Mesenteric fat pad (tissue), 1 donor: ENCODE data around the gene ALDH3A1. TPM values are rescaled to one million over a fixed set of nuclear protein-coding genes. Genes with fewer than 3 reads are reported as not detected.
A peak's percentile ranks its signal among the peaks of the same experiment; 100 is the strongest.

Source experiments
- DNase-seq: peaks from one replicate; pipeline ENCODE4 v3.0.0-alpha.2; 2020; ENCODE audit warnings: low spot score
- total RNA-seq: library from RNA; stranded (reverse); fragmentation: NEBNext Ultra II Directional; extraction: Animal tissue kit (Norgen Biotek cat#: 25700); gene quantifications from one replicate; pipeline ENCODE4 v1.2.1, GENCODE V29; 2021
- donor health status: DM: yes; HTN: yes; CAD: no.

Gene ALDH3A1
- total RNA-seq, 1 donor from 2014 or later, result 1.3 TPM

DNA sequence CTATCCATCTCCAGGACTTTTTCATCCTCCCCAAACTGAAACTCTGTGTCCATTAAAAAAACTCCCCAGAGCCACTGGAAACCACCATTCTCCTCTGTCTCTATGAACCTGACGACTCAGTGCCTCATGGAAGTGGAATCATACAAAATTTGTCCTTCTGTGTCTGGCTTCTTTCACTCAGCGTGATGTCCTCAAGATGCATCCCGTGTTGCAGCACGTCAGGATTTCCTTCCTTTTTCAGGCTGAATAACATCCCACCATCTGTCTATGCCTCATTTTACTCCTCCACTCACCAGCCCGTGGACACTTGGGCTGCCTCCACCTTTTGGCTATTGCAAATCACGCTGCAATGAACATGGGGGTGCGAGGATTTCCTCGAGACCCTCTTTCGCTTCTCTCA is 12.6 kb upstream of the ALDH3A1 start:
- DNase-seq, result no peak

DNA sequence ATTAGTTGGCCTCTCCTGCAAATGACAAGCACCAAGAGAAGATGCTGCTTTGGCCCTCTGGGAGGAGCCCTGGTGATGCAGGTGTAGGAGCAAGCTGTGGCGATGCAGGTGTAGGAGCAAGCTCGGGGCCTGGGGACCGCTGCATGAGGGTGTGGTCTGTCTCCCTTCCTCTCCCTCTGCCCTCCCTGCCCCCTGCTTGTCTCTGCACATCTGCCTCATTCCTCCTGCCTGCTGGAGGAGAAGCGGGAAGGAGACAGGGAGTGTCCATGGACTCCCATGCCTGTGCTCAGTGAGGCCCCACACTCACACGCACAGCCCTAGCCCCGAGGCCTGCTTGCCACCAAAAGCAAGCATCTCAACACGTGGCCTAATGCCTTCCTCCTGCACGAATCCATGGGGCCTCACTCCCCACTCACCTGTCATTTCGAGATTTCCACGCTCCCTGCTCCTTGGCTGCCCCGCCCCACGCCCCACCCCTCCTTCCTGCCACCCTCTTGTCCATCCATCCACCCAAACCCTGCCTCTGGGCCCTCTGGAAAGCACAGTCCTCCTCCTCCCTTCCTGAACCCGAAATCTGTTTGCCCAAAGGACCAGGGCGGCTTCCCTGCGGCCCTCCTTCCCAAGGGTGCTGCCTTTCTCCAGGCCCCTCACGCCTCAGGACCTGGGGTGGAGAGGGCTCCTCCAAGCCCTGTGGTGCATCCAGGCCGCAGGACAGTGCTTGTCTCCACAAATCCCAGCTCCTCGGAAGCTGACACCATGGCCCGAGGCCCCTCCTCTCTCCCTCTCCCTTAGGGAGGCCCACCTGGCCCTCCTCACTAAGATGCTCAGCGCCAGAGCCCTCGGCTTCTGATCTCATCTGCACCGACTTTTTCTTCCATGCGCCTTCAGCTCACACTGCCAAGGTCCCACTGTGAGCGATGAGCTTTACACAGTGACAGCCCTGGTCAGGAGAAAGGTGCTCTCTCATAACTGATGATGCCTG is 11.8 kb upstream of the ALDH3A1 start:
- DNase-seq, result peak; percentile 75

- peak; percentile 62 for DNase-seq
These were observed 9.6 kb upstream of the ALDH3A1 start for GRCh38 chr17:19757536-19758180.

DNA sequence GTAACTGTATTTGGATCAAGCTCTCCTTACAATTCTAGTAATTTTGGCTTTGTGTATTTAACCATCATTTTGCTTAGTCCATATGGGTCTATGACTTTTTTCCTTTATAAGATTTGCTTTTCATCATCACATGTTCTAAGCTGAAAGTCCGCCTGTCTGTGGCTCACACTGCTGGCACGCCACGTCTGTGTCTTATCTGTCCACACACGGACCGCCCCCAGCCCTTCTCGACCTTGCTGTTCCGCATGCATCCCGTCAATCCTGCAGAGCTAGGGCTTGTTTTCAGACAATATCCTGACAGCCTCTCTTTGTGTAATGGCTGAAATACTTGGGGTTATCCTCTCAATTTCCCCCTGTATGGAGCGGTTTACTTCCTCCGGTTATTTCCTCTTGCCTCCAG is 8.4 kb upstream of the ALDH3A1 start:
- peak; percentile 41 for DNase-seq

- DNase-seq, result peak; percentile 64
These were observed 7.9 kb upstream of the ALDH3A1 start for GRCh38 chr17:19755821-19756510.

DNA sequence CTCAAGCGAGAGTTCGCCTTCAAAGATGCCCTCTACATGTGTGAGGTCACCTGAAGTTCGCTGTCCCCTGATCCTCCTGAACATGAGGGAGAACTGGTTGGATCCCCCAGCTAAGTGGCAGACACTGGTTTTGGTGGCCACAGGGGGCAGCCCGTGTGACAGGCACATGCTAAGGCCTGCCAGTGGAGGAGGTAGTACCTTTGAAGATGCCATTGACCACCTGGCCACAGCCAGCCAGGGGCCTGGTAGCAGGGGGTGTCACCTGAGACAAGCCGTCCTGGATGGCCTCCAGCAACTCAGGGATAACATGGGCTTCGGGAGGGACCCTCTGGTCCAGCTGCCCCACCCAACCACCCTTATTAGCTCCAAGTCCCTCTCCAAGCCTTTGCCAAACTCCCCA is 7.3 kb upstream of the ALDH3A1 start:
- peak; percentile 43 for DNase-seq

DNA sequence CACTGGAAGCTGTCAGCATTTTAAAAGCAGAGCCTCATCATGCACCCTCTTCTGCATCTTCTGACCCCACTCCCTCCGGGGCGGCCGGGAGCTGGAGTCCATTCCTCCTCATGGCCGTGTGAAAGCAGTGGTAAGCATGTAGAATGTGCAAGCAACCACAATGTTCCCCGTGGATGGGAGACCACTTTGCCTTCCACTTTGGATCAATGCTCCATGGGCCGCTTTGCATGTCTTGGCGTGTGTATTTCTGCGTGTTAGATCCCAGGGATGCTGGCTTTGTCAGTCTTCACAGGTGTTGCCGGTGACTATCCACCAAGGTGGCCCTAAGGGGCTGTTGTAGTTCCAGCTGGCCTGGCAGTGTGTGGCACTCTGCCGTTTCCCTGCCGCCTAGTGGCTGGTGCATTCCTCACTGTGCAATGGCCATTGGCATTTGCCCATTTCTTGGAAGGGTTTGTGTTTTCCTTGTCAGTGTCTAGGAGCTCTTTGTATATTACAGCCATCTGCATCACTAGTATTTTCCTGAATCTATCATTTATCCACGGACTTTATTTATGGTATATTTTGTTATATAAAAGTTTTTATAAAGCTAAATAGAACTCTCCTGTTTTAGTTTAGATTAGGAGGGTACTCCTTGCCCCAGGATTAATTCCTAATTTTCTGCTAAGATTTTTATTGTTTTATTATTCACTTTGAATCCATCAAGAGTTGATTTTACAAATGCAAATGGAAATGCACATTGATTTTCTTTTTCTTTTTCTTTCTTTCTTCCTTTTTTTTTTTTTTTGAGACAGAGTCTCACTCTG is 5.8 kb upstream of the ALDH3A1 start:
- peak; percentile 85 for DNase-seq

DNA sequence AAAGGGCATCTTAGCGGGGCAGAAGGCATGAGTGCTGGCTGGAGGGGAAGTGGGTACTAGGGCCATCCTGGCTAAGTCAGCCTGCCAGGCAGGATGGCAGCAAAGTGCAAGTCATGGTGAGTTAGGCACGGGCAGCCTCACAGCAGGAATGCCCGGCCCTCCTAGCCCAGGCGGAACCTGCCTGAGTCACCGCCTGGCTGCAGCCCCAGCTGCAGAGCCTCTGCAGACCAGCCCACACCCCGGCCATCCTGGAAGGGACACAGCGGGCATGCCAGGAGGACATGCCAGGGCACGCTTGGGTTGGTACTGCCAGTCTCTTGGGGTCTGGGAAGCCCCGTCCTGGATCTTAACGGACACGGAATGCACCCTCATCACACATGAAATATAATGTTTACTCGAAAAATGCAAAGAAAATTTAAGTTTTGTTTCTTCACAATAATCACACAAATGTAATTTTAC is 5.0 kb upstream of the ALDH3A1 start:
- no peak for DNase-seq

DNA sequence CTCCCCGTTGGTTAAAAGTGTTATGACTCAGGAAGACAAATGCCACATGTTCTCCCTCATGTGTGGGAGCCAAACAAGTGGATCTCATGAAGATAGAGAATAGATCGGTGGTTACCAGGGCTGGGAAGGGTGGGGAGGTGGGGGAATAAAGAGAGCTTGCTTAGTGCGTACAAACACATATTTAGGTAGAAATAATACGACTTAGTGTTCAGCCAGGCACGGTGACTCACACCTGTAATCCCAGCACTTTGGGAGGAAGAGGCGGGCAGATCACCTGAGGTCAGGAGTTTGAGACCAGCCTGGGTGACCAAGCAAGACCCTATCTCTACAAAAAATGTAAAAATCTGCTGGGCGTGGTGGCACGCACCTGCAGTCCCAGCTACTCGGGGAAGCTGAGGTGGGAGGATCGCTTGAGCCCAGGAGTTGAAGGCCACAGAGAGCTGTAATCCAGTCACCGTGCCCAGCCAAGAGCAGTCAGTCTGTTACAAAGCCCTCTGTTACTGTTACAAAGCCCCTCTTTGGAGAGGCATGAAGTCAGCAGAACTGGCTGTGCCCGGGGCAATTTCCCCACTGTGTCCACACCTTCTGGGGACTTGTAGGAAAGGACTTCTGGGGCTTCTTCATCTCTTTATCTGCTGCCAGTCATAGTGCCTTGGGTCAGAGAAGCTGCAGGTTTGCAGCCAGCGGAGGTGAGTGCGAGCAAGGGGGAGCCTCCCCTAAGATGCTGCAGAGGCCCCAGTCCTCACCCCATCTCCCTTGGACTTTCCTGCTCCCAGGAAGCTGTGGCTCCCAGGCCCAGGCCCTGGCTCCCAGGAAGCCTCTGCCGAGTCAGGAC is 4.3 kb upstream of the ALDH3A1 start:
- no peak for DNase-seq

GRCh38 chr17:19750835-19751234 is 2.7 kb upstream of the ALDH3A1 start:
- DNase-seq, result no peak

DNA sequence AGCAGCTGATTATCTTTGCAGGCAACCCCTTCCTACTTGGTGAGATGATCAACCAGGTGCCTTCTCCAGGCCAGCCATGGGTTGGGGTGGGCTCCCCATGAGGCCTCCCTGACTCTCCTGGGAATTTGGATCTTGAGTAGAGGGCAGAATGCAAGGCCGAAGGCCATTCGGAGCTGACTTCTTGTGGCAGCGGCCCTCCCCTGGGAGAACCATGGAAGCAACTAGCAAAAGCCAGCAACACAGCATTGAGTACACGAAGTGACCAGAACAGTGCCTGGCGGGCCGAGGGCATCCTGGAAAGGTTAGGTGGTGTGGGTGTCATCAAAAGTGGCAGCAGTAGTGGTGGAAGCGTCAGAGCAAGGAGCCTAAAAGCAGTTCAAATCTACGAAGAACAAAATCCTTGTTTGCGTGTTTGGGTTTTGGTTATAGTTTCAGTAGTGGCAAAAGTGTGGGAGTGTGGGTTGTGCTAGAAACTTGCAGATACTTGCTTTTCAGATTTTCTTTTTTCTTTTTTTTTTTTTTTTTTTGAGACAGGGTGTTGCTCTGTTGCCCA is 2.0 kb upstream of the ALDH3A1 start:
- no peak for DNase-seq

GRCh38 chr17:19748807-19749193 is 702 bp upstream of the ALDH3A1 start:
- no peak for DNase-seq

GRCh38 chr17:19747159-19747719 is 859 bp downstream of the ALDH3A1 start:
- DNase-seq, result no peak

DNA sequence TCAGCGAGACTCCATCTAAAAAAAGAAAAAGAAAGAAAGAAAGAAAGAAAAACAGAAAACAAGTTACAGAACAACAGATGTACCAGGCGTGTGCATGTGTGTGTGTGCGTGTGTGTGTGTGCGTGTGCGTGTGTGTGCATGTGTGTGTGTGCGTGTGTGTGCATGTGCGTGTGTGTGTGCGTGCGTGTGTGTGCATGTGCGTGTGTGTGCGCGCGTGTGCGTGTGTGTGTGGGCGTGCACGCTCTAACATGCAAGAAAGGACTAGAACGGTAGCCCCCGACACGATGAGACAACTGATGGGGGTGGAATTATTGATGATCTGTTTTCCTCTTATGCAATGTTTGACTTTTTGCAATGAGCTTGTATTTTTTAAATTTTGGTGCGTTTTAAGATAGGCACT is 1.6 kb downstream of the ALDH3A1 start:
- no peak for DNase-seq

DNA sequence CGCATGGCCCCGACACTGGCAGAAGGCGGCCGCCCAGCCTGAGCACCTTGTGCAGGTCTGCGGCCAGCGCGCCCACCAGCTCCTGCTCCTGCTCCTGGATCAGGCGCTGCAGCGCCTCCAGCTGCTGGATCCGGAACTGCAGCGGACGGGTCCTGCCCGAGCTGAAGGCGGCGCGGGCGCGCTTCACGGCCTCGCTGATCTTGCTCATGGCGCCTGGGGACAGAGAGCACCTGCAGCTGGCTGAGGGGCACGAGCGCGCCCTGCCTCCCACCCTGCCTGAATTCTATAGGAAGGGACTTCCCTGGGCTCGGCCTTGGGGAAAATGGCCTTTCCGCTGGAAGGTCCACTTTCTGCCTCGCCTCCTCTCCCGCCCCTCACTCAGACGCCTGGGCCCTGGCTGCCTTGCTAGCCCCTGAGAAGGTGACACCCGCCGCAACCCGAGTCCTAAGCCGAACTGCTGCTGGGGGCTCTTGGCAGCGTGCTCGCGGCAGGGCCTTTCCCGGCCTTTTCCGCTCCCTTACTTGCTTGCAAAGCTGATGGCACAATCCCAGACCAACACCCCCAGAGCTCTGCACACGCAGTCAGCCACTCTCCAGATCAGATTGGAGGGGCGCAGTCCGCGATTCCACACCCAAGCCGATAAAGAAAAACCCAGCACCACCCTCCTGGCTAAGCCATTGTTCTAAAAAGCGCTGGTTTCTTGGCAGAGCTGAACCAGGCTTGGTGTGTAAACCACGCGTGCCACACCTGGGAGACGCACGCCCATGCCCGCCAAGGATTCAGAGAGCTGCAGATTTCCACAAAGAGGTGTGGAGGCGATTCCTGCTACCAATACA is 3.0 kb downstream of the ALDH3A1 start:
- DNase-seq, result peak; percentile 97

- no peak for DNase-seq
These were observed 3.6 kb downstream of the ALDH3A1 start for GRCh38 chr17:19744492-19744891.

DNA sequence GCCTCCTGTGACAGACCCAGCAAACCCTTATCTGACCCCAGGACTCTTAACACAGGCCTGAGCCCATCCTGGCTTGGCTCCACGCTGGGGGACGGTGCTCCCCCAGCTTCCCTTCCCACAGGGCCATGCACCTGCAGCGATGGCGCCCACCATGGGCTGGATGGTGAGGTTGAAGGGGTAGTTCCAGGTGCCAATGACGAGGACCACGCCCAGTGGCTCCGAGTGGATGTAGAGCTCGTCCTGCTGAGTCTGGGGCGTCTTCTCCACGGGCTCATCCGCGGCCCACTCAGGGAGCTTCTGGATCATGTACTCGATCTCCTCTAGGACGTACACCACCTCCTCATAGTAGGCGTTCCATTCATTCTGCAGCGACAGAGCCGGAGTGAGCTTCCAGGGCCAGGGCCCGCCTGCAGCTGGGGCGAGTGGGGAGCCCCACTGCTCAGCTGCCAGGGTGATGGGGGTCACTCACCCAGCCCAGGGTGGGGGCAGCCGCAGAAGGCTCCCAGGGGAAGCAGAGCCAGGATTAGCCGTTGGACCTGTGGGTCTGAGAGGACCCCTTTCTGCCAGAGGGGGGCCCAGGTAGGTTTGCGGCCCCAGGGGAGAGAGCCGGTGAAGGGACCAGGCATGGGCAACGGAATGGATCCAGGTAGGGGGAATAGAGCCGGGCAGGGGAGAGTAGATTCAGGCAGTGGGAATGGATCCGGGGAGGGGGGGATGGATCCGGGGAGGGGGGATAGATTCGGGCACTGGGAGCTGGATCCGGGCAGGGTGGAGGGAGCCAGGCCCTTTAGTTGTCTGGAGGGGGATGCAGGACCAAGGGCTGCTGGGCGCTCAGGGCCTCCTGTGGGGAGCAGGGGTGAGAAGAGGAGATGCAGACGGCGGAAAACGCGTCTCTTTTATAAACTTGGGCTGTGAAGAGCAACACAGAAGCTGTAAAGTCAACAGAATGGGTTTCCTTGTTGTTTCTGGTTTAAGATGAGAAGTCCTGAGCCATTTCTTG is 4.7 kb downstream of the ALDH3A1 start:
- DNase-seq, result no peak
